AG10803 (cell line): Measurements from ENCODE around the gene XRCC4.
"Not testable (repeated sequence)": the region's sequence is repeated elsewhere in the genome, so short reads cannot be mapped to it uniquely, and the experiment has no call there.

Experiments
- DNase-seq: peaks from one replicate; pipeline ENCODE4 v3.0.0; 2010; ENCODE audit warnings: low read depth
- H3K4me3 ChIP-seq: 2 replicates; pipeline ENCODE4 v1.5.1; 2011; ENCODE audit warnings: mild to moderate bottlenecking, low read length, control low read depth
- CTCF ChIP-seq: conservative IDR thresholded peaks from 2 replicates; pipeline ENCODE4 v1.5.1; 2011; ENCODE audit warnings: mild to moderate bottlenecking, low read length, control low read depth, inconsistent platforms

The XRCC4 gene

GRCh38 chr5:83050723-83051340 lies 26.5 kb upstream of the XRCC4 start:
- DNase-seq, result no peak
- TF ChIP-seq CTCF, result no peak
- H3K4me3 ChIP-seq, result no peak overlapping the region

- TF ChIP-seq CTCF, result no peak
- no peak overlapping the region for H3K4me3 ChIP-seq
These were observed 22.2 kb upstream of the XRCC4 start for GRCh38 chr5:83055166-83055565.

GRCh38 chr5:83058726-83059125 lies 18.6 kb upstream of the XRCC4 start:
- no peak overlapping the region for H3K4me3 ChIP-seq
- TF ChIP-seq CTCF, result no peak
- no peak for DNase-seq

More at GRCh38 chr5:83055166-83055565, 22.2 kb upstream of the XRCC4 start:
- DNase-seq, result no peak

GRCh38 chr5:83059341-83059740 lies 18.0 kb upstream of the XRCC4 start:
- H3K4me3 ChIP-seq, result no peak overlapping the region
- TF ChIP-seq CTCF, result no peak
- no peak for DNase-seq

- no peak for TF ChIP-seq CTCF
- no peak overlapping the region for H3K4me3 ChIP-seq
- DNase-seq, result no peak
These were observed 10.7 kb upstream of the XRCC4 start for GRCh38 chr5:83066548-83067110.

- not testable (repeated sequence) for DNase-seq
These were observed 10.0 kb upstream of the XRCC4 start for GRCh38 chr5:83067377-83067776.

GRCh38 chr5:83069096-83069799 lies 8.1 kb upstream of the XRCC4 start:
- no peak for DNase-seq
- H3K4me3 ChIP-seq, result no peak overlapping the region
- TF ChIP-seq CTCF, result no peak

More at GRCh38 chr5:83067377-83067776, 10.0 kb upstream of the XRCC4 start:
- not testable (repeated sequence) for H3K4me3 ChIP-seq
